ENCODE results near the gene SH3BP4. TPM values are rescaled to one million over a fixed set of nuclear protein-coding genes. Genes with fewer than 3 reads are reported as not detected.

SH3BP4 gene
- polyA plus RNA-seq, 3 donors = 37.3 to 39.0 (median 37.7) TPM

- no peak for DNase-seq
Observed at GRCh38 chr2:235082578-235083338, 130.9 kb downstream of the SH3BP4 start.

DNA sequence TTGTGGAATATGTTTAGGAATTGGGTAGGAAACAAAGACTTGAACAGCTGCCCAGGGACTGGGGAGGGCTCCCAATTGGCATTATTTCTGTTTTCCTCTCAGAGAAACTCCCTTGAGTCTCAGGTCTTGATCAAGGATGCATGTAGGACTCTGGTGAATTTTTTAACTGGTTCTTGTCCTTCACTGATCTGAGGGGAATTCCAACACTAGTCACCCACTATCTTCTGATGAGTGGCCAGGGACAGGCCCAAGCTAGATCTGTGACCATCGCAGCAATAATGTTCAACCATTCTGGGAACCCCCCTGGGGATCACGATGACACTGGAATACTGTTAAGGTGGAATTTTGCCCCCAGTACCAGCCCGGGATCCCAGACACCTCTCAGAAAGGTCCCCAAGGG, 132.0 kb downstream of the SH3BP4 start:
- DNase-seq = no peak

DNA sequence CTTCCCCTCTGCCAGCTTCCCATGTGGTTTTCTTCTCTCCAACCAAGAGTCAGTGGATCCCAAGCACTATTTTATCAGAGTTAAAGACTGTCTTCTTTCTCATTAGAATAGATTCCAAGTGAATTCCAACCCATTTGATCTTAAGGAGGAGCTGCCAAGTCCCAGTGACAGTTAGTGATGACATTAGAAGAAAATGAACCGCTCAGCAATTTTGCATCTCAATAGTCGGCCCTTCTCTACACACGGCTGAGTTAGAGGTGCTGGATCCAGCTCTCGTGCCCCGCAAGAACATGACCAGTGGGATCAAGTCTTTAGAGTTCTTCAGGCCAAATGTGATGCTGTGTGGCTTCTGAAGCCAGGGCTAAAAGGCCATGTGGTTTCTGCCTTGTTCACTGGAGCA, 132.6 kb downstream of the SH3BP4 start:
- DNase-seq = no peak

DNA sequence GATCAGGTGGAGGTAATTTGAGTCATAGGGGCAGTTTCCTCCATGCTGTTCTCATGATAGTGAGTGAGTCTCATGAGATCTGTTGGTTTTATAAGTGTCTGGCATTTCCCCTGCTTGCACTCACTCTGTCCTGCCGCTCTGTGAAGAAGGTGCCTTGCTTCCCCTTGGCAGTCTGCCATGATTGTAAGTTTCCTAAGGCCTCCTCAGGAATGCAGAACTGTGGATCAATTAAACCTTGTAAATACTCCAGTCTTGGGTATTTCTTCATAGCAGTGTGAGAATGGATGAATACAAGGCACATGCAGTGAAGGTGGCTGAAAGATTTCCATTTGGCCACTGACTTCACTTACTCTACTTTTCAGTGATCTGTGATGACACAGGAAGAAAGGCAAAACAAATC, 133.7 kb downstream of the SH3BP4 start:
- no peak for DNase-seq

GRCh38 chr2:235086481-235087184, 134.8 kb downstream of the SH3BP4 start:
- DNase-seq = no peak

GRCh38 chr2:235087832-235088495, 136.1 kb downstream of the SH3BP4 start:
- DNase-seq = peak; percentile 66

DNA sequence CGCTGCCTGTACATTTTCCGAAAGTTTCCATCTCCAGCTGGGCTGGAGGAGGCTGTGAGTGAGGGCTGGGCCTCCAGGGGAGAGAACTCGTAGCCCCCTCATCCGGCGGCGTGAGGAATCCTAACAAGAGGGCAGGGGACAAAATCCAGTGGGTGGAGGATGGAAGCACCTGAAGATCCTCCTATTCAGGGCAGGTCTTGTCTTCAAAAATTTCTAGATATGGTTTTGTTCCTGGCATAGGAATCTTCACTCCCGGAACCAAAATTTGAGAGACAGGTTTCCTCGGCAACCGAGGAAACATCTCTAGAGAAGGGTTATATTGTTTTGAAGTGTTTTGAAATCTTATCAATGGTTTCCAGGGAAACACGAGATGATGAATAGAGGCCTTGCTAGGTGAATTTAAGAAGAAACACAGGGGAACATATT, 136.7 kb downstream of the SH3BP4 start:
- no peak for DNase-seq

DNA sequence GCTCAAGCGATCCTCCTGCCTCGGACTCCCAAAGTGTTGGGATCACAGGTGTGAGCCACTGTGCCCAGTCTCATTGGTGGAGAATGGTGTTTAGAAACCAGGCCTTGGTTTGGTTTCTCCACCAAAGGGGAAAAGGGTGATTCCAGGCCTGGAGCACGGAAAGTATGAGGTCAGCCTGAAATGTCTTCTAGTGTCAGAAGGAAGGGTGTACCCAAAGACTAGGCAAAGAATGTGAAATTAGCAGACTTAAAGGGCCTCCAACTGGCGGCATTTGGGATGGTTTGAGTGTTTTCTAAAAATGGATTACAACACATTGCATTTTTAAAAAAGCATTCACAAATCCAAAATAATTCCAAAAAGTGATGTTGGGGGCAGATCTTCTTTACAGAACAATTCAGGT, 139.6 kb downstream of the SH3BP4 start:
- DNase-seq = no peak

DNA sequence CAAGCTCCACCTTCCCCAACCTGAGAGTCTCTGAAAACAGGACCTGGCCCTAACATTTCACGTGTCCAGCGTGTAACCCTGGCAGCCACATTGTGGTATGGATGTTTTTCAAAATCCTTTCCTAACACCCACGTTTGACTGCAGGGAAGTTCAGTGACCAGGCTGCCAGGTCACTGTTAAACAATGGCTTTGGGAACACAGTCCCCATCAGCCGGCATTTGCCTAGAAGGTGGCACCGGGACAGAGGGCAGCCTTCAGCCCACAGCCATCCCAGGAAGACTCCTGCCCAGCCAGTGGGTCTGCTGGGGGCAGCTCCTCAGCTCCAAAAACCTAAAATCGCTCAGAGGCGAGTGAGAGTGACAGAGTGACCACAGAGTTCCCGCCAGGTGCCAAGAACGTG, 140.2 kb downstream of the SH3BP4 start:
- DNase-seq = no peak

- no peak for DNase-seq
Observed at GRCh38 chr2:235092433-235093223, 140.8 kb downstream of the SH3BP4 start.

DNA sequence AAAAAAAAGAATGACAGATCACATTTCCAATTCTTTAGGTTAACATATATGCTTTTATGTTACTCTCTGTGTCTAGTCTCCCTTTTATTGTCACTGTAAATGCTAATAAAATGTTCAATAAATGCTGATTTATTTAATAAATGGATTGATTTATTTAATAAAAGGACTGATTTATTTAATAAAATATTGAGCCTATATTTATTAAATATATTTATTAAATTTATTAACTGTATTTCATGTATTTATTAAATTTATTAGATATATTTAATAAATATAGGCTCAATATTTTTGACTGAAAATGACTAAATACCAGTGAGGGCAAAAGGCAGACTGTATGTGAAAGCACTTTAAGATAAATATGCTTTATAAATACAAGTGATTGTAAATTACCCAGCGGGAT, 142.6 kb downstream of the SH3BP4 start:
- no peak for DNase-seq

- DNase-seq = no peak
Observed at GRCh38 chr2:235095569-235095968, 143.8 kb downstream of the SH3BP4 start.

DNA sequence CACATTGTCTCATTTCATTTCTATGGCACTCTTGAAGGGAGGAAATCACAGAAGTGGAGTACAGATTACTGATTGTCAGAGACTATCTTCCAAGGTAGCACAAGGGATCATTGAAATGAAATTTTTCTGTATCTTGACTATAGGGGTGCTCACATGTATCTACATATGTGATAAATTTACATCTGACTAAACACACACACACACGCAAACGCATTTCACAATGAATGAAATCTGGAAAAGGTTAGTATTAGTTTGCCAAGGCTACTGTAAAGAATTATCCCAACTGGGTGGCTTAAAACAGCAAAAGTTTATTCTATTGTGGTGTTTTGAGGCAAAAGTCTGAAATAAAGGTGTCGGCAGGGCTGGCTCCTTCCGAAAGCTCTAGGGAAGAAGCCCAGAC, 144.6 kb downstream of the SH3BP4 start:
- no peak for DNase-seq

DNA sequence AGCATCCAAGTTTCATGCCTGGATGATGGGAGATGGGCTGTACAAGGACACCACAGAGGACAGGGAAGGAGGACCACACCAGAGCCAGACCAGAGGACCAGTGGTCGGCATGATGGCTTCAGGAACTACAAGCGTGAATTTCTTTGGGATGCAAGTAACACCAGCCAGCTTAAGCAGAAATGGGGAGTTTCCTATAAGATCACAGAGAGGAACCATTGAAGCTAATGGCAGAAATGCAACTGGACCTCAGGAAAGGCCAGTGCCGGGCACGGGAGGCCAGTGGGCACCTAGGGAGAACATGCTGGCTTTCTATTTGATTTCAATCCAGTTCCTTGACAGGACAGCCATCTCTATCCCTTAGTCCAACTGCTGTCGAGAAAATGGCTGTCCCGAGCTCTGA, 145.4 kb downstream of the SH3BP4 start:
- DNase-seq = no peak

DNA sequence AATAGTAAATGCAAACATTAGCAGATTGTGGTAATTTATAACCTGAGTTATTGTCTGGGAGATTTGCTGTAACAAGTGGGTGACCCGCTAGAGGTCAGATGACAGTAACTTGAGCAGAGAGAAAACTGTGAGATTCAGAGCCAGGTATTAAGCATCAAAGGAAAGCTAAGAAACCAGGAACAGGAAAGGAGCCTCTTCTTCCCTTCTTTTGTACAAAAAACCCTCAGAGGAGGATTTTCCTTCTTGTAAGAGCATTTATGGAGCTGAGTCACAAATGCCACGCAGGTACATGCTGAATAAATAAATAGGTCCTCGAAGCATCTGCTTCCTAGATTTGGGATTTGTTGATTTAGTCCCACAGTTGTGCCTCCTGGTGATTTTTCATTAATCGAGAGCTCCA, 146.5 kb downstream of the SH3BP4 start:
- no peak for DNase-seq

GRCh38 chr2:235098736-235099494, 147.1 kb downstream of the SH3BP4 start:
- DNase-seq = no peak

- DNase-seq = no peak
Observed at GRCh38 chr2:235102896-235103295, 151.1 kb downstream of the SH3BP4 start.
